Peyer's patch (tissue), 4 donors: ENCODE measurements around the gene IVD.

Experiments used
- CTCF ChIP-seq, 6 experiments: fragments of 450-650 bp in 4 of 6; fragments of 200-600 bp in 2 of 6; sonication (generic) in 1 of 6; IDR thresholded peaks; one replicate each; pipeline ENCODE4 v1.5.1; 2017 to 2019; ENCODE audit warnings: antibody characterized with exemption in 6 of 6, mild to moderate bottlenecking in 3 of 6, moderate library complexity in 1 of 6
- POLR2A ChIP-seq, 2 donors: fragments of 450-650 bp; IDR thresholded peaks; one replicate each; pipeline ENCODE4 v1.5.1; 2017; ENCODE audit warnings: antibody characterized with exemption in 2 of 2, mild to moderate bottlenecking in 2 of 2, moderate library complexity in 2 of 2

GRCh38 chr15:40428185-40428584, 22.6 kb downstream of the IVD start:
- TF ChIP-seq CTCF (IDR thresholded peaks at IDR 0.05) (no peak), POLR2A (IDR thresholded peaks at IDR 0.05) (no peak)
